OCI-LY3 (cell line): Measurements from ENCODE around the gene SH3PXD2B.

Source experiments
- CTCF ChIP-seq: fragments of 200-600, 300-600 bp; sonication (generic); IDR thresholded peaks from 2 replicates; pipeline ENCODE4 v1.5.1; 2014; ENCODE audit warnings: antibody characterized with exemption, low read length, low read depth
- EZH2phosphoT487 ChIP-seq: fragments of 200-600 bp; shearing (Covaris generic); IDR thresholded peaks from 2 replicates; pipeline ENCODE4 v1.6.1; 2018; ENCODE audit warnings: antibody characterized with exemption, mixed run types, low read depth

GRCh38 chr5:172428224-172429166, 25.8 kb downstream of the SH3PXD2B start:
- TF ChIP-seq EZH2phosphoT487 (no peak), CTCF (no peak)
